GM12864 (cell line): ENCODE data around the gene DBNDD1.
A peak's percentile ranks its signal among the peaks of the same experiment; 100 is the strongest.

Experiments used
- DNase-seq: peaks from one replicate; pipeline ENCODE4 v3.0.0-alpha.2; 2011; ENCODE audit warnings: low read depth
- H3K4me3 ChIP-seq: 2 replicates; pipeline ENCODE4 v1.5.1; 2011; ENCODE audit warnings: mild to moderate bottlenecking, low read depth, low read length, control low read depth
- CTCF ChIP-seq: IDR thresholded peaks from 2 replicates; pipeline ENCODE4 v1.5.1; 2011; ENCODE audit warnings: low read depth, mild to moderate bottlenecking, moderate library complexity, low read length, control low read depth, inconsistent platforms; ENCODE audit errors: missing control alignments

The DBNDD1 gene

GRCh38 chr16:90019543-90020259 lies 445 bp upstream of the DBNDD1 start:
- DNase-seq = no peak
- peak overlapping the region; percentile 47 for H3K4me3 ChIP-seq
- peak; percentile 38 for TF ChIP-seq CTCF

GRCh38 chr16:90018297-90018651 lies 982 bp downstream of the DBNDD1 start:
- DNase-seq = no peak
- no peak for TF ChIP-seq CTCF
- H3K4me3 ChIP-seq = no peak overlapping the region

GRCh38 chr16:90016339-90016950 lies 2.8 kb downstream of the DBNDD1 start:
- no peak overlapping the region for H3K4me3 ChIP-seq
- no peak for DNase-seq
- no peak for TF ChIP-seq CTCF

- no peak for DNase-seq
- H3K4me3 ChIP-seq = no peak overlapping the region
- TF ChIP-seq CTCF = no peak
Observed at GRCh38 chr16:90015586-90016338, 3.5 kb downstream of the DBNDD1 start.

DNA sequence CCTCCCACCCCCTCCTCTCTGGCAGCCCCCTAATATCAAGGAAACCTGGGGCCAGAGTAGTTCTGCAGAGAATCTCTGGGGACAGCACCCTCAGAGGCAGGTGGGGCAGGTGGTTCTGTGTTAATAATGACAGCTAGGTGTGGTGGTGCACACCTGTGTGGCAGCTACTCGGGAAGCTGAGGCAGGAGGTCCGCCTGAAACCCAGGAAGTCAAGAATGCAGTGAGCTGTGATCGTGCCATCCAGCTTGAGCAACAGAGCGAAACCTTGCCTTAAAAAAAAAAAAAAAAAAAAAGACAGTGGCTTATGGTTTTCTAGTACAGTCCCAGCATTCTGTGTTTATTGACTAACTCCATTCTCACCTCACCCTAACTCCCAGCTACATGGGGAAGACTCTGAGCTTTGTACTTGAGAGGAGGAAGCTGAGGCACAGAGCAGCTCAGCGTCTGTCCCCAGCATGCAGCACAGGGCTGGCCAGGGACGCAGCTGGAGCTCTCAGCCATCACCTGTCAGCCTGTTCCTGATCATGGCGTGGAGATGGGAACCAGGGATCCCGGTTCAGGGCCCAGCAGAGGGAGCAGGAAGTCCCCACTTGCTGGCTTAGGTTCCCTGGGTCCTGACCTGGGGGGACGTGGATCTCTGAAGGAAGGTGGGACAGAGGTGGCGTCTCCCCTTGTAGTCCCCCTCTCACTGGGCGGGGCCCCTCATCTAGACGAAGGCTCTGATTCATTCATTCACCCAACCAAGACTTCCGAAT lies 6.1 kb downstream of the DBNDD1 start:
- no peak for TF ChIP-seq CTCF
- H3K4me3 ChIP-seq = no peak overlapping the region
- no peak for DNase-seq

GRCh38 chr16:90011908-90012501 lies 7.3 kb downstream of the DBNDD1 start:
- DNase-seq = no peak
- H3K4me3 ChIP-seq = no peak overlapping the region
- TF ChIP-seq CTCF = no peak
